Activated naive CD8-positive, alpha-beta T cell treated with anti-CD3 and anti-CD28 coated beads, Interleukin-2, amount 10 ng/mL, durations not matched to agents 7 days and 5 days (primary cell): ENCODE results near the gene RRP1. TPM values are rescaled to one million over a fixed set of nuclear protein-coding genes. Genes with fewer than 3 reads are reported as not detected.

ENCODE experiments used
- ATAC-seq: fragments of 150-1000 bp; cut with Tn5 transposase; one replicate; pipeline ENCODE4 v1.10.0; 2021; ENCODE audit warnings: low read depth, moderate library complexity
- POLR2A ChIA-PET: fragments of 350-600 bp; sonication (Branson Sonifier 250); formaldehyde crosslinking; loops from one replicate; lab custom pipeline; 2021; ENCODE audit warnings: antibody characterized with exemption; lab: Charles Lee
- DNase-seq: peaks from one replicate; pipeline ENCODE4 v3.0.0; 2021
- H3K27ac Mint-ChIP-seq: one replicate; pipeline ENCODE4 v1.8.0; 2022; ENCODE audit warnings: mild to moderate bottlenecking, mixed read lengths
- H3K27me3 Mint-ChIP-seq: one replicate; pipeline ENCODE4 v1.8.0; 2022; ENCODE audit warnings: mild to moderate bottlenecking, moderate library complexity, mixed read lengths
- H3K36me3 Mint-ChIP-seq: one replicate; pipeline ENCODE4 v1.8.0; 2021; ENCODE audit warnings: mild to moderate bottlenecking, mixed read lengths
- H3K4me1 Mint-ChIP-seq: one replicate; pipeline ENCODE4 v1.8.0; 2021; ENCODE audit warnings: mixed read lengths
- H3K4me3 Mint-ChIP-seq: one replicate; pipeline ENCODE4 v1.8.0; 2022; ENCODE audit warnings: mild to moderate bottlenecking, moderate library complexity, mixed read lengths
- H3K9me3 Mint-ChIP-seq: one replicate; pipeline ENCODE4 v1.8.0; 2021; ENCODE audit warnings: mixed read lengths
- total RNA-seq, 2 experiments: library from RNA; stranded (reverse); gene quantifications; one replicate each; pipeline ENCODE4 v1.2.3, GENCODE V29; 2021

The RRP1 gene
- total RNA-seq, 2 experiments from 2014 or later: 28.1 to 28.6 TPM

- peak overlapping the region; percentile 66 for H3K27ac Mint-ChIP-seq
- H3K27me3 Mint-ChIP-seq: no peaks in the 10 kb centered on the region
- ATAC-seq: no peak
- peak overlapping the region; percentile 86 for H3K4me3 Mint-ChIP-seq
- H3K4me1 Mint-ChIP-seq: peaks cover 37% of the 10 kb centered on the region
- DNase-seq: no peak
- POLR2A ChIA-PET: no interaction called here
- H3K9me3 Mint-ChIP-seq: no peaks in the 10 kb centered on the region
- peaks cover 23% of the 10 kb centered on the region for H3K36me3 Mint-ChIP-seq
Observed at GRCh38 chr21:43775190-43775589, 14.2 kb upstream of the RRP1 start.

GRCh38 chr21:43775795-43776430 is 13.5 kb upstream of the RRP1 start, which contains the start of gene CSTB:
Gene CSTB (minus strand): TSS chr21:43776308. CDS start chr21:43776269, 39 bp downstream.
- ATAC-seq: peak; percentile 68
- H3K4me1 Mint-ChIP-seq: peaks cover 40% of the 10 kb centered on the region

GRCh38 chr21:43777953-43778352 is 11.4 kb upstream of the RRP1 start:
- peaks cover 49% of the 10 kb centered on the region for H3K4me1 Mint-ChIP-seq
- DNase-seq: no peak
- peak overlapping the region; percentile 86 for H3K4me3 Mint-ChIP-seq
- ATAC-seq: no peak
- POLR2A ChIA-PET: interaction anchor here (0.7 to 1.1 kb wide), 2 partner anchors 11 to 1872 kb away, joined by 3 to 4 read pairs; partner anchors contain the start of gene RRP1
- no peaks in the 10 kb centered on the region for H3K27me3 Mint-ChIP-seq
- H3K27ac Mint-ChIP-seq: peak overlapping the region; percentile 96
- H3K9me3 Mint-ChIP-seq: no peaks in the 10 kb centered on the region
- H3K36me3 Mint-ChIP-seq: peaks cover 11% of the 10 kb centered on the region

More at GRCh38 chr21:43775795-43776430, 13.5 kb upstream of the RRP1 start, which contains the start of gene CSTB:
- peaks cover 23% of the 10 kb centered on the region for H3K36me3 Mint-ChIP-seq
- no peaks in the 10 kb centered on the region for H3K27me3 Mint-ChIP-seq
- peak; percentile 92 for DNase-seq
- POLR2A ChIA-PET: no interaction called here
- peak within 1 kb of the TSS; percentile 75 for H3K27ac Mint-ChIP-seq
- no peaks in the 10 kb centered on the region for H3K9me3 Mint-ChIP-seq
- peak within 1 kb of the TSS; percentile 86 for H3K4me3 Mint-ChIP-seq

GRCh38 chr21:43778469-43779335 is 10.7 kb upstream of the RRP1 start:
- no peaks in the 10 kb centered on the region for H3K9me3 Mint-ChIP-seq
- peak overlapping the region; percentile 86 for H3K4me3 Mint-ChIP-seq
- DNase-seq (peak; percentile 56), ATAC-seq (peak; percentile 51)
- peaks cover 56% of the 10 kb centered on the region for H3K4me1 Mint-ChIP-seq
- POLR2A ChIA-PET: interaction anchor here (1.1 kb wide), 1 partner anchor 10 kb away, joined by 4 read pairs; the partner anchor contains the start of gene RRP1
- H3K27ac Mint-ChIP-seq: peak overlapping the region; percentile 96
- H3K36me3 Mint-ChIP-seq: peaks cover 6% of the 10 kb centered on the region
- no peaks in the 10 kb centered on the region for H3K27me3 Mint-ChIP-seq

- no peaks in the 10 kb centered on the region for H3K9me3 Mint-ChIP-seq
- H3K4me3 Mint-ChIP-seq: peak overlapping the region; percentile 86
- peaks cover 54% of the 10 kb centered on the region for H3K4me1 Mint-ChIP-seq
- POLR2A ChIA-PET: interaction anchor here (1.3 to 1.4 kb wide), 2 partner anchors 9 to 62 kb away, joined by 3 to 6 read pairs; no protein-coding TSS in a partner anchor
- H3K27me3 Mint-ChIP-seq: no peaks in the 10 kb centered on the region
- DNase-seq: no peak
- no peak for ATAC-seq
- peaks cover under 1% of the 10 kb centered on the region for H3K36me3 Mint-ChIP-seq
- no peak overlapping the region for H3K27ac Mint-ChIP-seq
Observed at GRCh38 chr21:43779660-43780059, 9.7 kb upstream of the RRP1 start.

- Mint-ChIP-seq H3K4me1 (peaks cover 47% of the 10 kb centered on the region), H3K27ac (no peak overlapping the region), H3K27me3 (no peaks in the 10 kb centered on the region), H3K36me3 (no peaks in the 10 kb centered on the region), H3K4me3 (no peak overlapping the region), H3K9me3 (no peaks in the 10 kb centered on the region)
- no peak for DNase-seq
- no peak for ATAC-seq
- POLR2A ChIA-PET: no interaction called here
Observed at GRCh38 chr21:43781846-43782245, 7.5 kb upstream of the RRP1 start.

GRCh38 chr21:43782431-43783097 is 6.8 kb upstream of the RRP1 start:
- Mint-ChIP-seq H3K4me3 (peak overlapping the region; percentile 31), H3K27me3 (no peaks in the 10 kb centered on the region), H3K9me3 (no peaks in the 10 kb centered on the region), H3K36me3 (no peaks in the 10 kb centered on the region), H3K27ac (peak overlapping the region; percentile 75), H3K4me1 (peaks cover 46% of the 10 kb centered on the region)
- POLR2A ChIA-PET: no interaction called here
- no peak for DNase-seq
- ATAC-seq: no peak

GRCh38 chr21:43783098-43783700 is 6.2 kb upstream of the RRP1 start:
- H3K27me3 Mint-ChIP-seq: no peaks in the 10 kb centered on the region
- H3K9me3 Mint-ChIP-seq: no peaks in the 10 kb centered on the region
- peak overlapping the region; percentile 75 for H3K27ac Mint-ChIP-seq
- peak overlapping the region; percentile 31 for H3K4me3 Mint-ChIP-seq
- ATAC-seq (no peak), DNase-seq (no peak)
- POLR2A ChIA-PET: no interaction called here
- peaks cover 43% of the 10 kb centered on the region for H3K4me1 Mint-ChIP-seq
- no peaks in the 10 kb centered on the region for H3K36me3 Mint-ChIP-seq

GRCh38 chr21:43785134-43785533 is 4.2 kb upstream of the RRP1 start:
- no peak for DNase-seq
- ATAC-seq: no peak
- Mint-ChIP-seq H3K27ac (no peak overlapping the region), H3K9me3 (no peaks in the 10 kb centered on the region), H3K36me3 (no peaks in the 10 kb centered on the region), H3K4me1 (peaks cover 33% of the 10 kb centered on the region), H3K4me3 (no peak overlapping the region), H3K27me3 (no peaks in the 10 kb centered on the region)
- POLR2A ChIA-PET: no interaction called here

GRCh38 chr21:43786300-43786806 is 3.0 kb upstream of the RRP1 start:
- no peak for ATAC-seq
- Mint-ChIP-seq H3K36me3 (no peaks in the 10 kb centered on the region), H3K4me3 (no peak overlapping the region), H3K27ac (no peak overlapping the region), H3K9me3 (no peaks in the 10 kb centered on the region), H3K4me1 (peaks cover 37% of the 10 kb centered on the region), H3K27me3 (no peaks in the 10 kb centered on the region)
- POLR2A ChIA-PET: no interaction called here
- DNase-seq: no peak

GRCh38 chr21:43786807-43787440 is 2.5 kb upstream of the RRP1 start:
- no peak overlapping the region for H3K27ac Mint-ChIP-seq

GRCh38 chr21:43790010-43790524 is 690 bp downstream of the RRP1 start:
- no peak for DNase-seq
- Mint-ChIP-seq H3K27ac (peak overlapping the region; percentile 89), H3K4me3 (peak overlapping the region; percentile 93), H3K36me3 (peaks cover 10% of the 10 kb centered on the region), H3K27me3 (no peaks in the 10 kb centered on the region), H3K4me1 (peaks cover 16% of the 10 kb centered on the region), H3K9me3 (no peaks in the 10 kb centered on the region)
- no peak for ATAC-seq
- POLR2A ChIA-PET: interaction anchor here (0.9 to 1.5 kb wide), 7 partner anchors 9 to 73 kb away, joined by 3 to 4 read pairs (median 3); no protein-coding TSS in a partner anchor

More at GRCh38 chr21:43786807-43787440, 2.5 kb upstream of the RRP1 start:
- Mint-ChIP-seq H3K9me3 (no peaks in the 10 kb centered on the region), H3K4me1 (peaks cover 35% of the 10 kb centered on the region), H3K36me3 (peaks cover 2% of the 10 kb centered on the region), H3K4me3 (no peak overlapping the region), H3K27me3 (no peaks in the 10 kb centered on the region)
- DNase-seq (no peak), ATAC-seq (no peak)
- POLR2A ChIA-PET: no interaction called here
